ENCODE data around the gene MLXIP. TPM values are rescaled to one million over a fixed set of nuclear protein-coding genes. Genes with fewer than 3 reads are reported as not detected.
A peak's percentile ranks its signal among the peaks of the same experiment; 100 is the strongest.
"Not testable (repeated sequence)": the region's sequence is repeated elsewhere in the genome, so short reads cannot be mapped to it uniquely, and the experiment has no call there.

The MLXIP gene
- total RNA-seq, 2 donors from 2014 or later = 78.3 to 81.4 TPM

DNA sequence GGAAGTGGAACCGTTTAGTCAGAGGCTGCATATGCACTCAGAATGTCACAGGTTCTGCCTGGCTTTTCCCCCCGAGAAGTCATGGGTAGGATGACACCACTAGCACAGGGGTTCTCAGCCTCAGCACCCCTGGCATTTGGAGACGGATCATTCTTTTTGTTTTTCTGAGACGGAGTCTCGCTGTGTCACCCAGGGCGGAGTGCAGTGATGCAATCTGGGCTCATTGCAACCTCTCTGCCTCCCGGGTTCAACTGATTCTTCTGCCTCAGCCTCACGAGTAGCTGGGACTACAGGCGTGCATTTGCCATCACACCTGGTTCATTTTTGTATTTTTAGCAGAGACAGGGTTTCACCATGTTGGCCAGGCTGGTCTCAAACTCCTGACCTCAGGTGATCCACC, 28.7 kb upstream of the MLXIP start:
- intact Hi-C loops (cut with DNase I) = no loop called here
- DNase-seq (ENCODE audit: low spot score) = no peak

DNA sequence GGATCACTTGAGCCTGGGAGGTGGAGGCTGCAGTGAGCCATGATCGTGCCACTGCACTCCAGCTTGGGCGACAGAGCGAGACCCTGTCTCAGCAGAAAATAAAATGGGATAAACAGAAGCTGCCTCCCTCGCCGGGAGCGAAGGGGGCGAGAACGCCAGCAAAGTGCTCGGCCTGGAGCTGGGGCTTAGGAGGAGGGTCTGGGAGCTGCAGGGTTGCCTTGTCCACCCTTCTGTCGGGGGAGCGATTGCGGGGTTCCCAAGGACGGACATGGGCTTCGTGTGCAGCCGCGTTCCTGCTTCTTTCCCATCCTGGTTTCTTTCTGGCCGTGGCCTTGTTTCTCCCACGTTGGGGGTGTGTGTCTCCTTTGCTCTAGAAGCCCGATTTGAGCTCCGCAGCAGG, 27.9 kb upstream of the MLXIP start:
- no peak for DNase-seq (ENCODE audit: low spot score)
- intact Hi-C loops (cut with DNase I) = no loop called here

DNA sequence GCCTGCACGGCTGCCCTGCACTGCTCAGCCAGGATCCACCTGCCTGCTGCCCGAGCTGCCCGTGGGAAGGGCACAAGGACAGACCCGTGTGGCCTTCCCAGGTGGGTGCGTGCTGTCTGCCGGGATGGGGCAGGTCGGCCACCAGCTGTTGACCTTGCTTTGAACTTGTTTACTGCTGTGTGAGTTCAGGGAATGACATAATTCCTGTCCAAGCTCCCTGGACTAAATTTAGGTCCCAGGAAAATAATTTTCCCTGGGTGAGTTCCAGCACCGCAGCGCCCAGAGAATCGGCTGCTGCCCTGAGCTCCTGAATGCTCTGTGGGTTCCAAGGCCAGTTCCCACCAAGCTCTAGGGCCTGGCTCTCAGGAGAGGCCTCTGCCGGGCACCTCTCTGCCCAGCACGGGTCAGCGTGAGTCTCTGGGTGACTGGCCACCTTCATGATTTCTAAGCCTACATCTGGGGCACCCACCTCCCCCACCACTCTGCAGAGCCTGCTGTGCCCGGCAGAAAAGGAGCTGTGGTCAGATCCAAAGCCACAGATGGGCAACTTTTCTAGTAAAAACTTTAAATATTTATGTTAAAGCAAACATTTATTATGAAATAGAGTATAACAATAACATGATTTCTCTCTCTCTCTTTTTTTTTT, 27.2 kb upstream of the MLXIP start:
- no peak for DNase-seq (ENCODE audit: low spot score)
- intact Hi-C loops (cut with DNase I) = no loop called here

DNA sequence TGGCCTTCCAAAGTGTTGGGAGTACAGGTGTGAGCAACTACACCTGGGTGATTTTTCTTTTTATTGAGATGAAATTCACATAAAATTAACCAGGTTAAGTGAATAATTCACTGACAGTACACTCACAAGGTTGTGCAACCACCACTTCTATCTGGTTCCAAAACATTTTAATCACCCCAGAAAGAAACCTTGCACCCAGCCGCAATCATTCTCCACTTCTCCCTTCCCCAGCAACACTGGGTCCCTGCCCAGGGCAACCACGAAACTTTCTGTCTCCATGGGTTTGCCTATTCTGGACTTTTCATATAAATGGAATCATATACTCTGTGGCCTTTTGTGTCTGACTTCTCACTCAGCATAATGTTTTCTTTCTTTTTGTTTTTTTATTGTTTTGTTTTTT, 26.3 kb upstream of the MLXIP start:
- intact Hi-C loops (cut with DNase I) = no loop called here

DNA sequence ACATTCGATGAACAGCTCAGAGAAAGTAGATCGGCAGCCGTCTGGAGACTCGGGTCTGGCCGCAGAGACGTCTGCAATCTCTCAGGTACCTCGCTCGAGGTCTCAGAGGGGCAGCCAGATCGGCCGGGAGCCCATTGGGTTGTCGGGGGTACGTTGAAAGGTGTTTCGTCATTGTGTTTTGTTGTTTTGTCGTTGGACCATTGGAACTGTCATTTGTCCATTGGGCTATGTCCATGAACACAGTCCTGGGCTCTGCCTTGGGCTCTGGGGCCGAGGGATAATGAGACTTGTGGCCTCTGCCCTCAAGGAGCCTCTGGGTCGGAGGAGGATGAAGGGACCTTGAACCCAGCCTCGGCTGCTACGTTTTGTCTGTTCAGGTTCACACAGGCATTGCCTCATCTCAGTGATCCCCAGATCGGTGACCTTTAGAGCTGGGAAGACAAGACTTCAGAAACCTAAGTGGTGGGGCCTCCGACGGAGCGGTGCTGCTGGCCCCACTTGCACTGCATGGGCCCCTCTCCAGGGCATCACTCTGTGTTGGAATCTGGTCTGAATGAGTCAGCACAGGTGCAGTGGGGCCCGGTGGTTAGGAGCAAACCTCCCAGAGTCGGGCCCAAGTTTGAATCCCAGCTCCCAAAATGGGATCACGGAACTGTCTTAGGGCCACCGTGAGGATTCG, 23.6 kb upstream of the MLXIP start:
- no peak for DNase-seq (ENCODE audit: low spot score)
- intact Hi-C loops (cut with DNase I) = loop anchor here (1.0 to 2.0 kb wide), 2 partner anchors 68 to 69 kb away; no protein-coding TSS in a partner anchor

More for the DNA sequence above, 26.3 kb upstream of the MLXIP start:
- DNase-seq (ENCODE audit: low spot score) = no peak

DNA sequence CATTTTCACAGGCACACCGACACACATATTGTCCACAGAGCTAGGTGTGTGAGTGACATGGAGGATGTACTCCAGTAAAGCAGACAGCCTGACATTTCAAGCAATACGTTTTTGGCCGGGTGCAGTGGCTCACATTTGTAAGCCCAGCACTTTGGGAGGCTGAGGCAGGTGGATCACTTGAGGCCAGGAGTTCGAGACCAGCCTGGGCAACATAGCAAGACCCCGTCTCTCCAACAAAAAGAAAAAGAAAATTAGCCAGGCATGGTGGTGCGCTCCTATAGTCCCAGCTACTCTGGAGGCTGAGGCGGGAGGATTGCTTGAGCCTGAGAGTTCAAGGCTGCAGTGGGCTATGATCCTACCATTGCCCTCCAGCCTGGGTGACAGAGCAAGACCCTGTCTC, 22.1 kb upstream of the MLXIP start:
- DNase-seq (ENCODE audit: low spot score); intact Hi-C loops (cut with DNase I): not testable (repeated sequence)

DNA sequence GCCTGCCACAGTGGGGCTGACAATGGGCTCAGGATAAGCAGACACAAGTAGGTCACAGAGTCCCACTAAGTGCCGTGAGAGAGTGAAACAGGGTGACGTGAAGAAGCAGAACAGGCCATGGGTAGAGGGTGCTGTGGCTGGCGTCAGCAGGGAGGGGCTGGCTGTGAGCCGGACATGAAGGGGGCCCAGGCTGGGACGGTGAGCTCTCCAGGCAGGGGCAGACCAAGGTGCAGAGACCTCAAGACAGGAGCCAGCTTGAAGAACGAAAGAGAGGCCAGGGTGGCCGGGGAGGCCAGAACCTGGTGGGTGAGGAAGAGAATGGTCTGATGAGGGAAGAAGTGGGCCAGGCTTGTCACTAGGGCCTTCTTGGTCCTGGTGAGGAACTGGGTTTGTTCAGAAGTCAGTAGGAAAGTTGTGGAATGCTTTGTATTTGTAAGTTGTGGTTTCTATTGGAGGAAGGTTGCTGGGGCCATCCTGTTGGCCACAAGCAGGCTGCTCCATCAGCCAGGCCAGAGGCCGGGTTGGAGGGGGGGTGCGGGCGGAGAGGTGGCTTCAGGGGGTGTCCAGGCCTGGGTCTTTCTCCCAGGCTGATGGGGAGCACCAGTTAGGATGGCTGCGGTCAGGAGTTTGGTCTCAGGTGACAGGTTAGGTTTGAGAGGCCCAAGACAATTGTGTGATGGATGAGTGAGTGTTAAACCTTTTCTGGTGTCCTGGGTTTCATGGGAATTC, 21.4 kb upstream of the MLXIP start:
- intact Hi-C loops (cut with DNase I) = no loop called here
- no peak for DNase-seq (ENCODE audit: low spot score)

DNA sequence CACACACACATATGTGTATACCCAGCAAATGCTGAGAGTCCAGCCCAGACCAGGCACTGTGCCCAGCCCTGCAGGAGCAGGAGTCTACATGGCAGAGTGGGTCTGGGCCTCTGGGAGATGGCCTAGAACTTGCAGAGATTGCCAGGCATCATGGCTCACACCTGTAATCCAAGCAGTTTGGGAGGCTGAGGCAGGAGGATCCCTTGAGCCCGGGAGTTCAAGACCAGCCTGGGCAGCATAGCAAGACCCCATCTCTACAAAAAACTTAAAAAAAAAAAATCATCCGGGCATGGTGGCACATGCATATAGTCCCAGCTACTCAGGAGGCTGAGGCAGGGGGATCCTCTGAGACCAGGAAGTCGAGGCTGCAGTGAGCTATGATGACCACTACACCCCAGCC, 20.8 kb upstream of the MLXIP start:
- DNase-seq (ENCODE audit: low spot score) = no peak
- intact Hi-C loops (cut with DNase I) = no loop called here

DNA sequence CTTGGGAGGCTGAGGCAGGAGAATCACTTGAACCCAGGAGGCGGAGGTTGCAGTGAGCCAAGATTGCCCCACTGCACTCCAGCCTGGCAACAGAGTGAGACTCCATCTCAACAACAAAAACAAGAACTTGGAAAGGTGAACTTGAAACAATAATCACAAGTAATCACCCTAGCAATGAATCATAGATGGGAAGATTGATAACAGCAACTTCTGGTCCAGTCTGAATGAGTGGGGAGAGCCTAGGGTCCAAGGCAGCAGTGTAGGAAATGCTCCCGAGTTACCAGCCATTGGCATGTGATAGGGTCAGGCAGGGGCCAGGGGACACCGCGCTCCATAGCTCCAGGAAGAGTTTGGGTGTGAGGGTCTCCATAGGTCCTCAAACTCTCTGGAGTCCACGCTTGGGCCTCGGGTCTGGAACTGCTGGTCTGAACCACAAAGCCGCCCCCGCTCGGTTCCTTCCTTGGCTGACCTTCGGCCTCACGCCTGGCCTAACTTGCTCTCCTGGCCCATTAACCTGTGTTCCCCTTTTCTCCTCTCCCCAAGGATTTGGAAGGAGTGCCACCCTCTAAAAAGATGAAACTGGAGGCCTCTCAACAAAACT, 19.9 kb upstream of the MLXIP start:
- intact Hi-C loops (cut with DNase I) = no loop called here
- DNase-seq (ENCODE audit: low spot score) = no peak

DNA sequence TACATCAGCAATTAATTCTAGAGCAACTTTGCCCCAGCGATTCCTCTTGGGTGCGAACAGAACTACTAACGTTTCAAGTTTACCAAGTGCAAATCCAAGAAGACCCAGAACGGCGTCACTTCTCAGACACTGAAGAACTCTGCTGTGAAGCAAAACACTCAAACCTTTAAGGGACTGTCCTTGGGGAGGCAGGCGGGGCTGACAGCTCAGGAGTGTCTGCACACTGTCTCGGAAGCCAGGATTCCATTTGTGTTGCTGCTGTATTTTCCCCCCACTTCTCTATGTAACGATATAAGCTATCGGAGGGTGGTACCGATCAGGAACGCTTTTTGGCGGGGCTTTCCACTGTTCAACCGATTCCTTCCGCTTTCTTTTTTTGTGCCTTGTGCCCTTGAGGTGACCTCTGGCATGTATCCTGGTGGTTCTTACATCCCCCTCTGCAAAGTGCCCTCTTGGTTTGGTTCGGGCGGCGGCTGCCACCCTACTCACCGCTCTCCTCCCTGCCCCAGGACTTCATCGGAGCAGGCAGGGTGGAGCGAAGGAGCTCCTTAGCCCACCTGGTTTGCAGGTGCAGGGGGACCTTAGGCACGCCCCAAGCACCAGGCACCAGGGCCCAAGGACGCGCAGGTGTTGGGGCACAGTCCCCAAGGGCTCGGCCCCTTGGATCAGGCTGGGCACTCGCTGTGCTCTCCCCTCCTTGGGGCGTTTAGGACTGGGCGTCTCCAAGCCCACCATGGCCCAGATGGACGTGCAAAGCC, 19.2 kb upstream of the MLXIP start:
- intact Hi-C loops (cut with DNase I) = no loop called here
- no peak for DNase-seq (ENCODE audit: low spot score)

DNA sequence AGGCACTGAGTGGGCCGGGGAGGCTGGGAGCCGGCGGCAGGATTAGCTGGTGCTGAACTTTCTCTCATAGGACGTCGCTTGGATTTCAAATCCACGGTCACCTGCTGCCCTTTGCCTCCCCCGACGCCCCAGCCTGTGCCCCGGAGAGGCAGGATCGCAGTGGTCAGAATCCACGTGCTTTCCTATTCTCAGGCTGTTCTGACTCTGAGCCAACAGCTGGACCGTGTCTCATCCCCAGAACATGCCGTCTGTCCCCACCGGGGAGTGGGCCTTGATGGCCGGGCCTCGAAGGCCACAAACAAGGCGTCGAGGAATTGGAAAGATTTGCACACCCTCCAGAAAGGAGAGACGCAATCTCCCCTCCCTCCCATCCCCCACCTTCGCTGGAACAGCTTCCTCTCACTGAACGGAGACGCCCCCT, 18.5 kb upstream of the MLXIP start:
- intact Hi-C loops (cut with DNase I) = no loop called here
- no peak for DNase-seq (ENCODE audit: low spot score)

DNA sequence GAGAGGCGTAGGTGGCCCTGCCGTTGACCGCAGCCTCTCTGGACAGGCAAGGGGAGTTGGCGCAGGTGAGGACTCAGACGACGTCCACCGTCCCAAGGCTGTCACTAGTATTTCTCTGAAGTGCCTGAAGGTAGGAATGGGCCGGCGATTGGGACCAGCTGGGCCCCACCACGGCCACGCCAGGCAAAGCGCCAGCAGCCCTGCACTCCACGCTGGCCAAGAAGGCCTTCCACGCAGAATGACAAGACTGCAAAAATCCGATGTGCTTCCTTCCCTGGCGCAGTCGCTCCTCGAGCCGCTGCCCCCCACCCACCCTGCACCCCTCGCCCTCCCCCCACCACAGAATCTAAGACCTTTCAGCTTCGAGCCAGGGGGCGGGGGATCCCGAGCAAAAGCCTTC, 17.3 kb upstream of the MLXIP start:
- intact Hi-C loops (cut with DNase I) = no loop called here
- no peak for DNase-seq (ENCODE audit: low spot score)

DNA sequence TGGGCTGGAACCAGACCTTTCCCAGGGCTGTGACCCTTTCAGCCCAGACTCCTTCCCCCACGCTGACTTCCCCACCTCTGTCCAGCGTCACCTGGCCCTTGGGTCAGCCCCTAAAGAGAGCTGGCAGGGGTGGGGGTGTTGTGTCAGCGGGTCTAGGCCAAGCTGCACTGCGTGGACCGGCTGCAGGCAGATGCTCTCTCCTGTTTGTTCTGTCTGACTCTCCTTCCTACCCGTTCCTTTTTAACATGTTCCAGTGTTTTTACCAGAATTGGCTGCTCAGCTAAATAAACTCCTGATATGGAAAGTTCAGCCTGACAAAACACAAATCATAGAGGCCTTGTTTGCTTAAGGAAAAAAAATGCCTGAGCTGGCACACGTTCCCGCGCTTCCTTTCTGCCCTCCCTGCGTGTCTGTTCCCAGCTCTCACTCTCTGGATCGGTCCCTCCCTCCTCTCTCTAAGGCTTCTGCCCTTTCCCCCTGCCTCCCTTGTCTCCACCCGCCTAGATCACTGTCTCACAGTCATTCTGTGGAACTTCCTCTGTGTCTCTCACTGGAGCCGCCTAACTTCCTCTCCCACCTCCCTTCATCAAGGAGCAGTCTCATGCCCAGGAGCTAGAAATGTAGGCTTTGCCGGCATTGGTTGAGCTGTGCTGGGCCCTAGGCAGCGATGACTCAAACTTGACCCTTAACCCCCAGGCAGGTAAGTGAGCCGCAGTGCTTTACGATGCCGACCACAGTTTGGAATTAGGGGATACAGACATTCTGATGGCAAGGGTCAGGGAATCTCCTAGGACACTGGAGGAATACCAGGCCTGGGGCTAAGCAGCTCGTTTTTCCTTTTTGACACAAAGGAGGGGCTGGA, 15.5 kb upstream of the MLXIP start:
- intact Hi-C loops (cut with DNase I) = no loop called here
- peak; percentile 91 for DNase-seq (ENCODE audit: low spot score)

DNA sequence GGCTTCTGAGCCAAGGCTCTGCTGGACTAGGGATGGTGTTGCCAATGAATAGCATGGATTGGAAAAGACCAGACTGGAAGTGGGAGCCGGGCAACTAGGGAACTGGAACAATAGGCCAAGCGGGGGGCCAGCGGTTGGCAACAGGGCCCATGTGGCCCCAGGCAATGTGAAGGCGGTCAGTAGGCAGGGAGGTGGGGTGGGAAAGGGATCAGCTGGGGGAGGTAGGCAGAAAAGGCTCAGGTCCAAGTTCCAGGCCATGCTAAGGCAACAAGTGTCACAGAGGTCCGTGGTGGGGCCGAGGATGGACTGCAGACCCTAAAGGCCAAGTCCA, 14.9 kb upstream of the MLXIP start:
- intact Hi-C loops (cut with DNase I) = no loop called here
- DNase-seq (ENCODE audit: low spot score) = no peak

DNA sequence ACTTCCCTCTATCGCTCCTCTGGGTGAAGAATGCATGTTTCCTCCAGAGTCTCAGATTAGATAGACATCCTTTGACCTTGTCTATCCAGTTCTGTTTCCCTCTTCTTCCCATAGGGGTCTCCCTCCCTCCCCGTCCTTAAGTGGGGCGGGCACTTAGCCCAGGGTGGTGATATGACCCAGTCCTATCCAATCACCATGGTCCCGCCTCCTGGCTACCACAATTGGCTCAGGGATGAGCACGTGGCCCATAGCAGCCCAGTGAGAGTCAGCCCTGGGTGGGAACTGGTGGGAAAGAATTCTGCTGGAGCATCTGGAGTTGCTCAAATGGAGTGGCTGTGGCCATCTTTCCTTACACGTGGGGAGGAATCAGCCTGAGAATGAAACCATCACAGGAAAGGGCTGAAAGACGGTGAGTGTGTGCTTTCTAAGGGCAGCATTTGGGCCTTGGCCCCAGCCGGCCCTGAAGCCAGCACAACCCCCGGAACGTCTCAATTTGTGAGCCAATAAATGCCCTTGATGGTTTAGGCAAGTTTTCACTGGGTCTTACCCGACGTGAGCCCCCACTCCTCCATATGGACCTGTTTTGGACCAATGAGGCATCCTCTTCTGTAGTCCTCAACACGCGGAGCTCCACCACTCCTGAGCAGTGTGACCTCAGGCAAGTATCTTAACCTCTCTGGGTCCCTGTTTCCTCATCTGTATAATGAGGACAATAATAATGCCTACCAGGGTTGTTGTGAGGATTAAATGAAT, 14.4 kb upstream of the MLXIP start:
- intact Hi-C loops (cut with DNase I) = no loop called here
- DNase-seq (ENCODE audit: low spot score) = peak; percentile 96

DNA sequence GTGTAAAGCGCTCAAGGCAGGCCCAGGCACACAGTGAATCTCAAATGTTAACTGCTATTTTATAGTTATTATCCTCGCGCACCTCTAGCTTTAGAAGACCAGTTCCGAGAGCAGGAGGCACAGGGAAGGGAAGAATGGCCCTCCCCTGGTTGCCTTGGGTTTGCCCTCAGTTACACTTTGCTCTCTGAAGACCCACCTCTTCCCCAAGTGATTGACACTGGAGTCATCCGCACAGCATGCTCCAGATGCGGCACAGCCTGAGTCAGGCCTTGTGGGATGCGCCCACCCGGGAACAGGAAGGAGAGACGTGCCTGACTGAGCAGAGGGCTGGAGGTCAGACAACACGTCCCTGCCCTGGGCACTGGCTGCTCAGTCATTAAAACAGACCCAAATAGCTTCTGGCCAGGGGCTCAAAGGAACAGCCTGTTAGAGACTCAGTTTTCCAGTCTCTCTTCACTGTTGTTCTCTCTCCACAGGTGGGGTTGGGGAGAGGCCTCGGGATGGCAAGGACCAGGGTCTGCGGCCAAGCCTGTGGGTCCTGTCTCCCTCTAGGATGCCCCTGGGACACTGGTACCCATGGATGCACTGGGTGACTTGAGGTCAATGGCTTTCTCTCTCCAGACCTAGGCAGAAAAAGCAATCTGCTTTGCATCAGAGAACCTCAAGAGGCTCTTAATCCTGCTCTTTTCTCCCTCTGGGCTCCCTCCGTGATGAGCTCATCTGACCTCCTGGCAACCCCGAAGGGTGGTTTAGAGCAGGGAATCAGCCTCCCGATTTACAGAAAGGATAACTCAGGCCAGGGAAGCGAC, 13.6 kb upstream of the MLXIP start:
- intact Hi-C loops (cut with DNase I) = loop anchor here in 1 of 2 donors (5.0 kb wide), 1 partner anchor 42 kb away; no protein-coding TSS in a partner anchor
- peak; percentile 90 for DNase-seq (ENCODE audit: low spot score)

DNA sequence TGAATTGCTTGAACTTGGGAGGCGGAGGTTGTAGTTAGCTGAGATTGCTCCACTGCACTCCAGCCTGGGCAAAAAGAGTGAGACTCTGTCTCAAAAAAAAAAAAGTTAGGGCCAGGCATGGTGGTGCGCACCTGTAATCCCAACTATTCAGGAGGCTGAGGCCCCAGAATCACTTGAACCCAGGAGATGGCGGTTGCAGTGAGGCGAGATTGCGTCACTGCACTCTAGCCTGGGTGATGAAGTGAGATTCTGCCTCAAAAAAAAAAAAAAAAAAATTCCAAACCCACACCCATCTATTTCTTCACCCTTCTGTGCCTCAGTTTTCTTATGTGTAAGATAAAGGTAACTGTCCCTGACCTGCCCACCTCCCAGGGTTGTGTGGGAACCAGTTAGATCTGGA, 11.0 kb upstream of the MLXIP start:
- no peak for DNase-seq (ENCODE audit: low spot score)
- intact Hi-C loops (cut with DNase I) = loop anchor here in 1 of 2 donors (5.0 kb wide), 1 partner anchor 40 kb away; no protein-coding TSS in a partner anchor
